MM.1S (cell line): ENCODE results near the gene CHEK1.

Experiments
- EZH2 ChIP-seq: fragments of 300-600 bp; sonication (generic); optimal IDR thresholded peaks from 2 replicates; pipeline ENCODE3; 2017; ENCODE audit warnings: low read depth, mild to moderate bottlenecking, antibody characterized with exemption, low read length, mixed read lengths
- TF ChIP-seq, protein P1 (sequence below): fragments of 300-600 bp; sonication (generic); IDR thresholded peaks from 2 replicates; pipeline ENCODE4 v1.5.1; 2016; ENCODE audit warnings: antibody characterized with exemption, low read length, mixed read lengths

DNA sequence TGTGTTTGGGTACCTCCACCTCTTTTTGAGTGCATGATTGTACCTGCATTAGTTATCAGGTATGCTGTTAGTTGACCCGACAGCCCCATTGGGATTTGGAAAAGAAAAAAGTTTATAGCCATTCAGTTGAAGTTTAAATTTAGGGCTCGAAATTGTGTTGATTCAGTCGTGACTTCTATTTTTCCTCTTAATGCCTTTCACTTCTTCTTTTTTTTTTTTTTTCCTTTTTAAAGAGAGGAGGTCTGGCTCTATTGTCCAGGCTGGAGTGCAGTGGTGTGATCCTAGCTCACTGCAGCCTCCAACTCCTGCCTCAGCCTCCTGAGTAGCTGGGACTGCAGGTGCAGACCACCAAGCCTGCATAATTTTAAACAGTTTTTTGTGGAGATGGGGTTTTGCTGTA is 30.0 kb upstream of the CHEK1 start:
- TF ChIP-seq, protein P1, sequence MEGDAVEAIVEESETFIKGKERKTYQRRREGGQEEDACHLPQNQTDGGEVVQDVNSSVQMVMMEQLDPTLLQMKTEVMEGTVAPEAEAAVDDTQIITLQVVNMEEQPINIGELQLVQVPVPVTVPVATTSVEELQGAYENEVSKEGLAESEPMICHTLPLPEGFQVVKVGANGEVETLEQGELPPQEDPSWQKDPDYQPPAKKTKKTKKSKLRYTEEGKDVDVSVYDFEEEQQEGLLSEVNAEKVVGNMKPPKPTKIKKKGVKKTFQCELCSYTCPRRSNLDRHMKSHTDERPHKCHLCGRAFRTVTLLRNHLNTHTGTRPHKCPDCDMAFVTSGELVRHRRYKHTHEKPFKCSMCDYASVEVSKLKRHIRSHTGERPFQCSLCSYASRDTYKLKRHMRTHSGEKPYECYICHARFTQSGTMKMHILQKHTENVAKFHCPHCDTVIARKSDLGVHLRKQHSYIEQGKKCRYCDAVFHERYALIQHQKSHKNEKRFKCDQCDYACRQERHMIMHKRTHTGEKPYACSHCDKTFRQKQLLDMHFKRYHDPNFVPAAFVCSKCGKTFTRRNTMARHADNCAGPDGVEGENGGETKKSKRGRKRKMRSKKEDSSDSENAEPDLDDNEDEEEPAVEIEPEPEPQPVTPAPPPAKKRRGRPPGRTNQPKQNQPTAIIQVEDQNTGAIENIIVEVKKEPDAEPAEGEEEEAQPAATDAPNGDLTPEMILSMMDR, result no peak
- no peak for TF ChIP-seq EZH2
